ENCODE measurements around the gene EN2. TPM values are rescaled to one million over a fixed set of nuclear protein-coding genes. Genes with fewer than 3 reads are reported as not detected.

Gene EN2
- total RNA-seq, 1 experiment from 2014 or later, result not detected

- no peak for DNase-seq
- no peaks in the 10 kb centered on the region for H3K9me2 ChIP-seq (ENCODE audit: insufficient read depth)
- H3F3A ChIP-seq (ENCODE audit: insufficient read depth, low read depth), result no peaks in the 10 kb centered on the region
- H3K4me3 ChIP-seq, result no peak overlapping the region
- H2AFZ ChIP-seq, result no peak overlapping the region
- ChIA-PET POLR2A (ENCODE audit: unreplicated experiment) (no interaction called here), CTCF (no interaction called here)
- H3K4me1 ChIP-seq (replicated peaks; ENCODE audit: insufficient read depth), result no peaks in the 10 kb centered on the region
- H3K79me2 ChIP-seq (ENCODE audit: low read depth), result no peaks in the 10 kb centered on the region
- H3K27me3 ChIP-seq (ENCODE audit: insufficient read depth, low read depth), result peaks cover 94% of the 10 kb centered on the region
- intact Hi-C loops (cut with micrococcal nuclease; ENCODE audit: unreplicated experiment), result no loop called here
- no peak overlapping the region for H3K27ac ChIP-seq
- no peak overlapping the region for H3K4me2 ChIP-seq
- no peaks in the 10 kb centered on the region for H4K20me1 ChIP-seq (ENCODE audit: insufficient read depth)
- TF ChIP-seq CTCF (conservative IDR thresholded peaks at IDR 0.05), result no peak
- TF ChIP-seq EZH2 (IDR thresholded peaks at IDR 0.05; ENCODE audit: low read depth), result no peak
- H3K9me3 ChIP-seq (ENCODE audit: insufficient read depth, low read depth), result no peaks in the 10 kb centered on the region
- no peaks in the 10 kb centered on the region for H3K36me3 ChIP-seq (ENCODE audit: low read depth)
- no TSS peak for BruUV-seq (replicated peaks)
Measured at GRCh38 chr7:155450970-155451801, 6.7 kb upstream of the EN2 start.

- no peak for DNase-seq
- ChIA-PET CTCF (no interaction called here), POLR2A (ENCODE audit: unreplicated experiment) (no interaction called here)
- intact Hi-C loops (cut with micrococcal nuclease; ENCODE audit: unreplicated experiment), result no loop called here
- H3K9me3 ChIP-seq (ENCODE audit: insufficient read depth, low read depth), result no peaks in the 10 kb centered on the region
- H3F3A ChIP-seq (ENCODE audit: insufficient read depth, low read depth), result no peaks in the 10 kb centered on the region
- H2AFZ ChIP-seq, result no peak overlapping the region
- H3K9me2 ChIP-seq (ENCODE audit: insufficient read depth), result no peaks in the 10 kb centered on the region
- TF ChIP-seq CTCF (conservative IDR thresholded peaks at IDR 0.05), result no peak
- H4K20me1 ChIP-seq (ENCODE audit: insufficient read depth), result no peaks in the 10 kb centered on the region
- no TSS peak for BruUV-seq (replicated peaks)
- H3K79me2 ChIP-seq (ENCODE audit: low read depth), result no peaks in the 10 kb centered on the region
- H3K4me3 ChIP-seq, result no peak overlapping the region
- peaks cover 93% of the 10 kb centered on the region for H3K27me3 ChIP-seq (ENCODE audit: insufficient read depth, low read depth)
- H3K27ac ChIP-seq, result no peak overlapping the region
- H3K36me3 ChIP-seq (ENCODE audit: low read depth), result no peaks in the 10 kb centered on the region
- no peaks in the 10 kb centered on the region for H3K4me1 ChIP-seq (replicated peaks; ENCODE audit: insufficient read depth)
- no peak overlapping the region for H3K4me2 ChIP-seq
Measured at GRCh38 chr7:155451840-155452239, 6.1 kb upstream of the EN2 start.

- H3K9me3 ChIP-seq (ENCODE audit: insufficient read depth, low read depth), result no peaks in the 10 kb centered on the region
- intact Hi-C loops (cut with micrococcal nuclease; ENCODE audit: unreplicated experiment), result no loop called here
- POLR2A ChIA-PET (ENCODE audit: unreplicated experiment), result no interaction called here
- H2AFZ ChIP-seq, result no peak overlapping the region
- no peaks in the 10 kb centered on the region for H3K9me2 ChIP-seq (ENCODE audit: insufficient read depth)
- H3K4me1 ChIP-seq (replicated peaks; ENCODE audit: insufficient read depth), result no peaks in the 10 kb centered on the region
- BruUV-seq (replicated peaks), result no TSS peak
- H3F3A ChIP-seq (ENCODE audit: insufficient read depth, low read depth), result no peaks in the 10 kb centered on the region
- H3K4me3 ChIP-seq, result no peak overlapping the region
- no peaks in the 10 kb centered on the region for H3K79me2 ChIP-seq (ENCODE audit: low read depth)
- no peaks in the 10 kb centered on the region for H4K20me1 ChIP-seq (ENCODE audit: insufficient read depth)
- H3K27me3 ChIP-seq (ENCODE audit: insufficient read depth, low read depth), result peaks cover 84% of the 10 kb centered on the region
- no peak for DNase-seq
- CTCF ChIA-PET, result no interaction called here
- H3K27ac ChIP-seq, result no peak overlapping the region
- no peak overlapping the region for H3K4me2 ChIP-seq
- H3K36me3 ChIP-seq (ENCODE audit: low read depth), result no peaks in the 10 kb centered on the region
- no peak for TF ChIP-seq EZH2 (IDR thresholded peaks at IDR 0.05; ENCODE audit: low read depth)
Measured at GRCh38 chr7:155452505-155453295, 5.2 kb upstream of the EN2 start.
